T-cell (primary cell): ENCODE results near the gene ARMC7. TPM values are rescaled to one million over a fixed set of nuclear protein-coding genes. Genes with fewer than 3 reads are reported as not detected.
A peak's percentile ranks its signal among the peaks of the same experiment; 100 is the strongest.
"Not testable (repeated sequence)": the region's sequence is repeated elsewhere in the genome, so short reads cannot be mapped to it uniquely, and the experiment has no call there.

Source experiments
- ATAC-seq, 4 experiments: fragments of 200-7000 bp in 3 of 4; fragments of 150-1000 bp in 1 of 4; cut with Tn5 transposase; replicated peaks in 1 of 4; 1 replicate in 3 of 4; 2 replicates in 1 of 4; pipeline ENCODE4 v1.10.0; 2021; ENCODE audit warnings: moderate library complexity in 3 of 4, mild to moderate bottlenecking in 2 of 4, moderate number of reproducible peaks in 1 of 4
- CTCF ChIA-PET, 2 donors: fragments of 300-600 bp; sonication (Branson Sonifier 250); formaldehyde crosslinking; loops; one replicate each; lab custom pipeline; 2022; ENCODE audit warnings: antibody characterized with exemption in 2 of 2; lab: Charles Lee
- POLR2A ChIA-PET, 2 donors: fragments of 300-600 bp; sonication (Branson Sonifier 250); formaldehyde crosslinking; loops; one replicate each; lab custom pipeline; 2022; ENCODE audit warnings: antibody characterized with exemption in 2 of 2; lab: Charles Lee
- DNase-seq, 35 experiments: peaks; one replicate each; pipeline versions ENCODE4 v3.0.0 to v3.0.0-alpha.2; 2013 to 2023
- H3K27ac ChIP-seq: one replicate; pipeline ENCODE4 v1.5.1; 2013; ENCODE audit warnings: low read length
- H3K27me3 ChIP-seq, 2 experiments: replicated peaks in 1 of 2; 1 replicate in 1 of 2; 2 replicates in 1 of 2; pipeline versions ENCODE4 v1.6.1 to v1.7.0; 2013; ENCODE audit warnings: low read length in 1 of 2, mixed read lengths in 1 of 2; ENCODE audit not compliant: control insufficient read depth in 2 of 2, insufficient read depth in 2 of 2; ENCODE audit errors: extremely low read depth in 1 of 2
- H3K36me3 ChIP-seq, 2 donors: 1 replicate in 1 of 2; 2 replicates in 1 of 2; pipeline versions ENCODE4 v1.6.1 to v1.7.0; 2013; ENCODE audit warnings: low read length in 1 of 2; ENCODE audit not compliant: control insufficient read depth in 2 of 2, insufficient read depth in 1 of 2; ENCODE audit errors: extremely low read depth in 1 of 2
- H3K4me1 ChIP-seq, 2 experiments: 1 replicate in 1 of 2; 2 replicates in 1 of 2; pipeline versions ENCODE4 v1.6.1 to v1.7.0; 2013; ENCODE audit warnings: low read length in 2 of 2, mixed read lengths in 1 of 2; ENCODE audit not compliant: insufficient read depth in 2 of 2, control insufficient read depth in 1 of 2; ENCODE audit errors: extremely low read depth in 1 of 2
- H3K4me3 ChIP-seq, 2 donors: 1 replicate in 1 of 2; 2 replicates in 1 of 2; pipeline versions ENCODE4 v1.5.1 to v1.7.0; 2013; ENCODE audit warnings: mild to moderate bottlenecking in 2 of 2, low read length in 1 of 2, moderate library complexity in 1 of 2; ENCODE audit not compliant: control insufficient read depth in 1 of 2; ENCODE audit errors: extremely low read depth in 1 of 2
- H3K9me3 ChIP-seq: 2 replicates; pipeline ENCODE4 v1.7.0; 2013
- H3K27ac Mint-ChIP-seq, 2 donors: one replicate each; pipeline ENCODE4 v1.8.0; 2020 to 2021; ENCODE audit warnings: mild to moderate bottlenecking in 2 of 2, mixed read lengths in 2 of 2
- H3K27me3 Mint-ChIP-seq, 2 donors: one replicate each; pipeline ENCODE4 v1.8.0; 2021 to 2022; ENCODE audit warnings: mixed read lengths in 2 of 2
- H3K36me3 Mint-ChIP-seq: one replicate; pipeline ENCODE4 v1.8.0; 2021; ENCODE audit warnings: mixed read lengths
- H3K4me1 Mint-ChIP-seq, 3 donors: one replicate each; pipeline ENCODE4 v1.8.0; 2020 to 2022; ENCODE audit warnings: mixed read lengths in 3 of 3, mild to moderate bottlenecking in 1 of 3
- H3K4me3 Mint-ChIP-seq, 3 donors: one replicate each; pipeline ENCODE4 v1.8.0; 2020 to 2022; ENCODE audit warnings: mild to moderate bottlenecking in 3 of 3, mixed read lengths in 3 of 3, moderate library complexity in 3 of 3
- H3K9me3 Mint-ChIP-seq, 3 donors: one replicate each; pipeline ENCODE4 v1.8.0; 2020 to 2022; ENCODE audit warnings: mixed read lengths in 3 of 3
- WGBS: methylation state at CpG from one replicate; pipeline ENCODE4 v1.1.5; 2013; ENCODE audit warnings: missing lambda C conversion rate; ENCODE audit not compliant: insufficient coverage; 5-methylcytosine and 5-hydroxymethylcytosine counted together
- total RNA-seq, 35 experiments: library from RNA in 6 of 35; stranded (reverse) in 6 of 35; fragments of 120-200 nt in 1 of 35; gene quantifications; one replicate each; pipeline versions ENCODE4 v1.2.1 to v1.2.4 and lab custom pipeline; 2013 to 2026

The ARMC7 gene
- total RNA-seq, 5 donors from 2014 or later (not counting 1 experiment from before 2014, with no cell fraction given) = 8.9 to 23.9 (median 18.8) TPM

- no peaks in the 10 kb centered on the region for H3K9me3 ChIP-seq
- Mint-ChIP-seq H3K9me3 (no peaks in the 10 kb centered on the region), H3K27ac (peak overlapping the region; percentile 64 to 72), H3K4me3 (no peak overlapping the region), H3K4me1 (peaks cover 16 to 26% (median 23%) of the 10 kb centered on the region in 3 donors), H3K36me3 (peaks cover 4% of the 10 kb centered on the region), H3K27me3 (no peaks in the 10 kb centered on the region)
- CTCF ChIA-PET = interaction anchor here (0.7 to 1.6 kb wide), 6 partner anchors 32 to 1144 kb away, joined by 3 to 7 read pairs (median 3); no protein-coding TSS in a partner anchor
- POLR2A ChIA-PET = no interaction called here
- ATAC-seq = no peak
- peaks cover 4 to 23% of the 10 kb centered on the region in 2 experiments for H3K4me1 ChIP-seq
- no peaks in the 10 kb centered on the region for H3K27me3 ChIP-seq
- no peak for DNase-seq
- H3K4me3 ChIP-seq = no peak overlapping the region
- no peak overlapping the region for H3K27ac ChIP-seq
- WGBS = 95% methylated on average over 6 of the region's 8 CpGs
- H3K36me3 ChIP-seq = peaks cover 11 to 15% of the 10 kb centered on the region in 2 donors
These were observed 41.0 kb upstream of the ARMC7 start for GRCh38 chr17:75068750-75069149.

GRCh38 chr17:75069783-75070182, 40.0 kb upstream of the ARMC7 start:
- no peaks in the 10 kb centered on the region for H3K27me3 Mint-ChIP-seq
- ATAC-seq (peak in 1 of 4 experiments; percentile 50), DNase-seq (peak in 3 of 35 experiments; percentile 20 to 29 (median 26))
- H3K27ac ChIP-seq = no peak overlapping the region
- H3K9me3 Mint-ChIP-seq = no peaks in the 10 kb centered on the region
- no peaks in the 10 kb centered on the region for H3K27me3 ChIP-seq
- WGBS = 100% methylated on average over 2 of the region's 2 CpGs
- H3K36me3 ChIP-seq = peaks cover 3 to 6% of the 10 kb centered on the region in 2 donors
- H3K27ac Mint-ChIP-seq = peak overlapping the region; percentile 46 to 69
- no peak overlapping the region for H3K4me3 Mint-ChIP-seq
- ChIA-PET CTCF (interaction anchor here in 1 of 2 donors (0.5 to 1.6 kb wide), 3 partner anchors 44 to 101 kb away, joined by 3 to 7 read pairs (median 4); no protein-coding TSS in a partner anchor), POLR2A (interaction anchor here in 1 of 2 donors (0.5 kb wide), 2 partner anchors 34 to 177 kb away, joined by 3 to 4 read pairs; no protein-coding TSS in a partner anchor)
- no peaks in the 10 kb centered on the region for H3K36me3 Mint-ChIP-seq
- H3K9me3 ChIP-seq = no peaks in the 10 kb centered on the region
- H3K4me3 ChIP-seq = no peak overlapping the region
- H3K4me1 ChIP-seq = peaks cover 4 to 23% of the 10 kb centered on the region in 2 experiments
- peaks cover 16 to 26% (median 23%) of the 10 kb centered on the region in 3 donors for H3K4me1 Mint-ChIP-seq

DNA sequence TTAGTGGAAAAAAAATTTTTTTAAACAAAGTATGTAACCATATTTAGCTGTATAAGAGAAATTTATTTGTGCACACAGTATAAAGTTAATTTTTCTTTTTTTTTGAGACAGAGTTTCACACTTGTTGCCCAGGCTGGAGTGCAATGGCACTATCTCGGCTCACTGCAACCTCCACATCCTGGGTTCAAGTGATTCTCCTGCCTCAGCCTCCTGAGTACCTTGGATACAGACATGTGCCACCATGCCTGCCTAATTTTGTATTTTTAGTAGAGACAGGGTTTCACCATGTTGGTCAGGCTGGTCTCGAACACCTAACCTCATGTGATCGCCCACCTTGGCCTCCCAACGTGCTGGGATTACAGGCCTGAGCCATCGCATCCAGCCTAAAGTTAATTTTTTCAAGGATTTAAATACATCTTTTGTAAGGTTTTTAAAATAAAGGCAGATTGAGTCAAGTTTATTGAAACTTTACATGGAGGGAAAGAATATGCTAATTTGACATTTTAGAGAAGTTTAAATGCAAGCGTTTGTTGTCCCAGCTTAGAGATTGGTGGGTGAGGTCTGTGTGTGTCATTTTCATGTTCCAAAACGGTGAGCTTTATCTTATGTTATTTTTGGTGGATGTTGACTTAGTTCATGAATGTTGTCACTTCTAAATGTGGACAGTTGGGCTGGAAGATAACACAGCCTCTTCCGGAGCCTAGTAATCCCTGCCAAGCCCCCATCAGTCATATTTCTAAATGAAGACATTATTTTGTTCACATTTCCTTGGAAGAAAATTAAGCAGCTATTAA, 38.1 kb upstream of the ARMC7 start:
- not testable (repeated sequence) for H3K9me3 Mint-ChIP-seq

GRCh38 chr17:75072909-75073308, 36.9 kb upstream of the ARMC7 start:
- not testable (repeated sequence) for H3K4me3 Mint-ChIP-seq, H3K9me3 ChIP-seq

More for the DNA sequence above, 38.1 kb upstream of the ARMC7 start:
- H3K4me3 Mint-ChIP-seq, CTCF ChIA-PET, H3K27ac ChIP-seq, H3K27ac Mint-ChIP-seq, DNase-seq, H3K36me3 Mint-ChIP-seq, H3K9me3 ChIP-seq, H3K27me3 Mint-ChIP-seq, H3K27me3 ChIP-seq, H3K4me3 ChIP-seq, ATAC-seq, H3K36me3 ChIP-seq: not testable (repeated sequence)
- POLR2A ChIA-PET = interaction anchor here in 1 of 2 donors (0.7 kb wide), 1 partner anchor 38 kb away, joined by 3 read pairs; the partner anchor contains the start of gene ARMC7
- H3K4me1 ChIP-seq = peaks cover 4 to 12% of the 10 kb centered on the region in 2 experiments
- H3K4me1 Mint-ChIP-seq = peaks cover 10 to 15% (median 13%) of the 10 kb centered on the region in 3 donors
- no CpG with 5 or more reads among the region's 8 CpGs for WGBS

DNA sequence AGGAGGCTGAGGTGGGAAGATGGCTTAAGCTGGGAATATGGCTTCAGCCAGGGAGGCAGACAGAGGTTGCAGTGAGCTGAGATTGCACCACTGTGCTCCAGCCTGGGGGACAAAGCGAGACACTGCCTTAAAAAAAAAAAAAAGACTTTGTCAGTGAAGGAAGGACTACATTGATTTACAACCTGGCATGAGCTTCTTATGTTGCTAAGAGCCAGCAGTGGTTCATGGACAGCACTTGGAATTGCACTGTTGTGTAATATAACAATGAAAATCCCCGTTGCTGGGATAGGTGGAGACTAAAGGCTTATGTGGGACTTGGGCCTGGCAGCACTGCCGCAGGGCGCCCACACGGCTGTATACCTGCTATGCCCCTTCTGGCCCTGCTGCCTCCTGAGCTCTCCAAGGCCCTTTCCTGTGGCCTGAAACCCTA, 36.1 kb upstream of the ARMC7 start:
- Histone ChIP-seq H3K27ac (no peak overlapping the region), H3K4me1 (peaks cover 2 to 19% of the 10 kb centered on the region in 2 experiments), H3K4me3 (no peak overlapping the region), H3K27me3 (peaks cover 0 to 9% of the 10 kb centered on the region in 2 experiments), H3K9me3 (no peaks in the 10 kb centered on the region), H3K36me3 (no peaks in the 10 kb centered on the region)
- Mint-ChIP-seq H3K27ac (no peak overlapping the region), H3K27me3 (no peaks in the 10 kb centered on the region), H3K4me1 (peaks cover 0 to 18% (median 15%) of the 10 kb centered on the region in 3 donors), H3K4me3 (no peak overlapping the region), H3K9me3 (no peaks in the 10 kb centered on the region), H3K36me3 (no peaks in the 10 kb centered on the region)
- ChIA-PET POLR2A (interaction anchor here in 1 of 2 donors (0.7 kb wide), 1 partner anchor 155 kb away, joined by 5 read pairs; no protein-coding TSS in a partner anchor), CTCF (interaction anchor here in 1 of 2 donors (0.5 to 0.7 kb wide), 2 partner anchors 14 to 95 kb away, joined by 3 to 4 read pairs; no protein-coding TSS in a partner anchor)
- DNase-seq (no peak), ATAC-seq (no peak)
- WGBS = 84% methylated on average over 5 of the region's 5 CpGs

More at GRCh38 chr17:75072909-75073308, 36.9 kb upstream of the ARMC7 start:
- H3K4me1 ChIP-seq = peaks cover 3 to 15% of the 10 kb centered on the region in 2 experiments
- H3K36me3 Mint-ChIP-seq, H3K9me3 Mint-ChIP-seq, DNase-seq, H3K4me3 ChIP-seq, ATAC-seq, H3K27ac ChIP-seq, H3K27me3 Mint-ChIP-seq, H3K27ac Mint-ChIP-seq, H3K27me3 ChIP-seq, H3K36me3 ChIP-seq: not testable (repeated sequence)
- WGBS = no CpG with 5 or more reads among the region's 5 CpGs
- ChIA-PET POLR2A (interaction anchor here in 1 of 2 donors (0.7 kb wide), 2 partner anchors 156 to 193 kb away, joined by 3 to 5 read pairs; no protein-coding TSS in a partner anchor), CTCF (interaction anchor here in 1 of 2 donors (0.7 kb wide), 1 partner anchor 108 kb away, joined by 3 read pairs; no protein-coding TSS in a partner anchor)
- peaks cover 4 to 16% (median 15%) of the 10 kb centered on the region in 3 donors for H3K4me1 Mint-ChIP-seq

GRCh38 chr17:75074532-75074931, 35.2 kb upstream of the ARMC7 start:
- peaks cover 0 to 22% (median 18%) of the 10 kb centered on the region in 3 donors for H3K4me1 Mint-ChIP-seq
- Histone ChIP-seq H3K27ac (no peak overlapping the region), H3K4me3 (no peak overlapping the region), H3K36me3 (no peaks in the 10 kb centered on the region), H3K4me1 (peaks cover 2 to 24% of the 10 kb centered on the region in 2 experiments), H3K9me3 (no peaks in the 10 kb centered on the region), H3K27me3 (peaks cover 0 to 18% of the 10 kb centered on the region in 2 experiments)
- H3K9me3 Mint-ChIP-seq = no peaks in the 10 kb centered on the region
- ChIA-PET CTCF (no interaction called here), POLR2A (interaction anchor here in 1 of 2 donors (0.6 kb wide), 1 partner anchor 16 kb away, joined by 3 read pairs; no protein-coding TSS in a partner anchor)
- ATAC-seq (no peak), DNase-seq (no peak)
- H3K27me3 Mint-ChIP-seq = no peaks in the 10 kb centered on the region
- H3K4me3 Mint-ChIP-seq = no peak overlapping the region
- 90% methylated on average over 8 of the region's 14 CpGs for WGBS
- H3K27ac Mint-ChIP-seq = no peak overlapping the region
- no peaks in the 10 kb centered on the region for H3K36me3 Mint-ChIP-seq
